Smooth muscle cell of the brain vasculature (primary cell): Measurements from ENCODE around the gene SCNM1.
A peak's percentile ranks its signal among the peaks of the same experiment; 100 is the strongest.
"Not testable (repeated sequence)": the region's sequence is repeated elsewhere in the genome, so short reads cannot be mapped to it uniquely, and the experiment has no call there.

Experiments used
- DNase-seq: peaks from one replicate; pipeline ENCODE4 v3.0.0-alpha.2; 2012; ENCODE audit warnings: low read depth, low spot score

Gene SCNM1

DNA sequence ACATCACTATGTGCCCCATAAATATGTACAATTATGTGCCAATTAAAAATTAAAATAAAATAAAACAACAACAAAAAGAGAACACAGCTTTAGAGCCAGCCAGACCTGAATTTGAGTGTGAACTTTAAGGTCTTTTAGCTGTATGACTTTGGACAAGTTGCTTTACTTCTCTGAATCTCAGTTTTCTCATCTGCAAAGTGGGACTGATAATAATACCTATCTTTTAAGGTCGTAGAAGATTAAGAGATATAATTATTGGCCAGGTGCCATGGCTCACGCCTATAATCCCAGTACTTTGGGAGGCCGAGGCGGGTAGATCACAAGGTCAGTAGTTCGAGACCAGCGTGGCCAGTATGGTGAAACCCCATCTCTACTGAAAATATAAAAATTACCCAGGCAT lies 27.4 kb downstream of the SCNM1 start:
- no peak for DNase-seq

DNA sequence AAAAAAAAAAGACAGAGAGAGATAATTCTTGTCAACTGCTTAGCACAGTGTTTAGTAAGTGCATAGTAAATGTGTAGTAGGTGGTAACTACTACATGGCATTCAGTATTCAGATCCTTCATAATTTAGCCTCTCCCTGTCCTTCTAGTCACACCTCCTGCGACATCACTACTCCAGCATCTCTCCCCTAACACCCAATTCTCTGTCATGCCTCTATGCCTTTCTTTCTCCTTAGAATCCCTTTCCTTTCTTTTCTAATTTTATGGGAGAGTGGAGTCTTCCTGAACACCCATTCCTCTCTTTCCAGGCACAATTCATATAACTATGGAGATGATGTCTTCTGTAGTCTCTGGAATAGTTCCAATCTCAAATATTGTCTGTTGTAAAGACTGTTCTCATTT lies 27.9 kb downstream of the SCNM1 start:
- no peak for DNase-seq

DNA sequence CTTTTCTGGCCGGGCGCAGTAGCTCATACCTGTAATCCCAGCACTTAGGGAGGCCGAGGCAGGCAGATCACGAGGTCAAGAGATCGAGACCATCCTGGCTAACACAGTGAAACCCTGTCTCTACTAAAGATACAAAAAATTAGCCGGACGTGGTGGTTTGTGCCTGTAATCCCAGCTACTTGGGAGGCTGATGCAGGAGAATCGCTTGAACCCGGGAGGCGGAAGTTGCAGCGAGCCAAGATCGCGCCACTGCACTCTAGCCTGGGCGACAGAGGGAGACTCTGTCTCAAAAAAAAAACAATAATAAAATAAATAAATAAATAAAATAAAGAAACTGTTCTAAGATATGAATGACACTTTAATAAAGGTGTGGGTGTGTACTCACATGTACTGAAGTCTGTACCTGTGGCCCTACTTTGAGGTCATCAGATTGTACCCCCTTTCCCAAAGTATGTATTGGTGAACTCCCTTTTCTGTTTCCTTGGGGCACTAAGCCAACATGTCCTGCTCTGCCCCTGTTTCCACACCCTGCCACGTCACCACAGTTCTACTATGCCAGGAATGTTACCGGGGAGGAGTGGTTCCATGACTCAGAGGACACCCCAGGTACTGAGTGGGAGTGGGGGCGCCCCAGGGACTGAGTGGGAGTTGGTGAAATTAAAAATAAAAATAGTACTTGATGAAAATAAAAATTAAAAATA lies 29.1 kb downstream of the SCNM1 start:
- DNase-seq: not testable (repeated sequence)

DNA sequence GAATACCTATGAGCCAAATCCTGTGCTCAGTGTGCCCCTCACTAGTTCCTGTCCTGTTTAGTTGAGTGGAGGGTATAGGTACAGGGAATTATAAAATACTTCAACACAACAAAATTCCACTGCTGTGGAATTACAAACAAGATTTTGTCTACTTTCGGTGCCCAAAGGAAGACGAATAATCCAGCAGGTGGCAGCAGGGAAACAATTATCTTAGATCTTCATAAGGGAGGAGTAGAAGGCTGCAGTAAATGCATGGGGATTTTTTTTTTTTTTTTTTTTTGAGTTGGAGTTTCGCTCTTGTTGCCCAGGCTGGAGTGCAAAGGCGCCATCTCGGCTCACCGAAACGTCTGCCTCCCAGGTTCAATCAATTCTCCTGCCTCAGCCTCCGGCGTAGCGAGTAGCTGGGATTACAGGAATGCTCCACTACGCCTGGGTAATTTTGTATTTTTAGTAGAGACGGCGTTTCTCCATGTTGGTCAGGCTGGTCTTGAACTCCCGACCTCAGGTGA lies 30.4 kb downstream of the SCNM1 start:
- peak; percentile 79 for DNase-seq

DNA sequence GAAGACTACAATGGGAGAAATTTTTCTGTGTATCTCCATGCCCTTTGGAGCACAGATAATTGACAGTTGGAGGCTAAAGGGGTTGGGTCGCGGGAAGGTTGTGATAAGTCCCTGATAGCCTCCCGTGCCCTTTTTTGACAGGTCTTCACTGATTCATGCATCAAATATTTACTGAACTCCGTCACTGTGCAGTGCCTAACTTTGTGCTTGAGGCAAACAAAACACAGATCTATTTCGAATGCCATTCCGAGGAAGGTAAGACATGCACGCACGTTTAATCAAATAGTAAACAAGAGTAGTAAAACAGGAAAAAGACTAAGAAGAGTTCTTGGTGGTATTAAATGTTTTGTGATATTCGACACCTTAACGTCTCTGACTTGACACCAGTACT lies 31.9 kb downstream of the SCNM1 start:
- DNase-seq: no peak

DNA sequence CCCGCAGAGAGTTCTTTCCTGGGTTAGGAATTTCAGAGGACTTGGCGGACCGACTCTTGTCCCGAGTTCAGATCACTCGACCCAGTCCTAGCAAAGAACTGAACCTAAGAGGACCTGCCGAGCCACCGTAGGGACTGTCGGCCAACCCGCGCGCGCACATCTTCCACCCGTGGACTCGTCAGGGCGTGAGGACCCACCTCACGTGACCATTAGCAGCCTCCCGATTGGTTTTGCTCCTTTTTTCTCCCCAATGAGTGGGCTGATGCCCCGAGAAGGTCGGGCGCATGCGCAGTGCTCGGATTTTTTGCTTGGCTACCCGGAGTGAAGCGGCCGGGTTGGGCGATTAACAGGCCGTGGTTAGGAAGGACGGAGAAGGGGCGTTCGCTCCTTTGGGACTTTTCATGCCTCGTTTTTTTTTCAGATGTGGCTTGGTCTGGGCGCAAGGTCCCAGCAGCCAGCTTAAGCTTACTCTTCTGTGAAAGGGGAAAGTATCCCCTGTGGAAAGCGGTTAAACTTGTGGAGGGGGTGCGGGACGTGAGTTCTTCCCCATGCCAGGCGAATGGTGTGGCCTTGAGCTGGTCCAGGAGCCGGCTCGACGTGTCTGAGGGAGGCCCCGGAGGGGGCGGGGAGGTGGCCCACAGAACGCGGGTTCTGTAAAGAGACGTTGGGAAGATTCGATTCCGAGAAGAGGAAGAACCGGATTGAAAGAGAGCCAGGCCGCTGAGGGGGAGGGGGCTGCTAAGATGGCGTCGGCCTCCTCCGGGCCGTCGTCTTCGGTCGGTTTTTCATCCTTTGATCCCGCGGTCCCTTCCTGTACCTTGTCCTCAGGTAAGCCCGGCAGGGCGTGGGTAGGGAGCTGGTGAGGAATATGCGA lies 32.5 kb downstream of the SCNM1 start, which contains the start of gene PIP5K1A:
Gene PIP5K1A, plus strand, starts transcription at position 299 of the 874 bp plus-strand sequence. Its CDS starts 445 bp downstream, at position 744.
- peak; percentile 94 for DNase-seq

DNA sequence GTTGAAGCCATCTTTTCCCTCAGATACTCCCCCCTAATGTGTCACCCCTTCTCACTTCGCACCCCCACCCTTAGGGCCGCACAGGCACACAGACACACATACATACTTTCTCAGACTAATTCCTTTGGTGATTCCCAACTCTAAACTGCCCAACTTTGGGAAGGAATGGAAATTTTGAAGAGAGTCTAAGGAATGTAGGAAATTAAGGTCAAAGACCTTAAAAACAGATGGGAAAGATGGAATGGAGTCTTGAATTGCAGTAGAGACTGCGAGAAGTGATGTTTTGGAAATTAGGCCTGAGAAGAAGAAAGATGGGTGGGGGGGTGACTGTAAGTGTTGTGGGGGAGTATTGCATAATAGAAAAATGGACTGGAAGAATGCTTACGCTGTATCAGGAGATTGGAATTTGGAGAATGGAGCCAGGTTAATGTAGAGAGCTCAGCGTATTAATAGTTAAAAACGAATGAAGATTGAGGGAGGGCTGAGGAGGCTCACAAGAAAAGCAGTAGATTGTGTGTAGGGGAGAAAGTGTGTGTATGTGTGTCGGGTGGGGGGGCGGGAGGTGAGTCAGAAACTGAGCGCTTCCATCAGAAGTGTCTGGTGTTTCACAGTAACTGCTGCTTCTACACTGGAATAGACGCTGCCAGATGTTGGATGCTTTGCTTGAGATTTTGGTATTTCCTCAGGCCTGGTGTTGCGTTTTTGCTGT lies 34.1 kb downstream of the SCNM1 start:
- DNase-seq: no peak

DNA sequence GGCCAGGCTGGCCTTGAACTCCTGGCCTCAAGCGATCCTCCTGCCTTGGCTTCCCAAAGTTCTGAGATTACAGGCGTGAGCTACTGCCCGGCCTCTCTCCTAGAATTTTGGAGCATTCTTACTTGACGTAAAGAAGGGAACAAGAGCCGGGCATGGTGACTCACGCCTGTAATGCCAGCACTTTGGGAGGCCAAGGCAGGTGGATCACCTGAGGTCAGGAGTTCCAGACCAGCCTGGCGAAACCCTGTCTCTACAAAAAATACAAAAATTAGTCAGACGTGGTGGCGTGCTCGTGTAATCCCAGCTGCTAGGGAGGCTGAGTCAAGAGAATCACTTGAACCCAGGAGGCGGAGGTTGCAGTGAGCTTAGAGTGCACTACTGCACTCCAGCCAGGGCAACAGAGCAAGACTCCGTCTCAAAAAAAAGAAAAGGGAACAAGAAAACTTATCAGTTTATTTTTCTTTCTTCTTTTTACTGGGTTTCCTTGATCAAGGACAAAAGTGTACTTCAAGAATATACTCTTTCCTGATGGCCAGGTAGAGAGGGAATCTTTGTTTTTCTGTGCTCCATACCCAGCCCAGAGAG lies 39.5 kb downstream of the SCNM1 start:
- DNase-seq: not testable (repeated sequence)

DNA sequence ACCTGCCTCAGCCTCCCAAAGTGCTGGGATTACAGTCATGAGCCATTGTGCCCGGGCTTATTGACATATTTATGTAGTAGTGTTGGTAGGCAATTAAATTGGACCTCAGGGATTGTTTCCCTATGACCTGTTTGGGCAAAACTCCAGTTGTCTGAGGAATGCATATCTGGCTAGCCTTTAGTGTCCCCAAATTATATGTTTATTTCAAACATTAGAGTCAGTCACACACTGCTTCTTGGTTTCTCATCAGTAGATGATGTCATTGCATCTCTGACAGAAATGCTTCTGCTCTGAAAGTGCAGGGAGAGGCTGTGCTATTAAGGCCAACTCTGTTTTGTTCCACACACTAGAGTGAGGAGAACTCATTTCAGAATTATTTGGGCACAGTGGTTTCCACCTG lies 44.9 kb downstream of the SCNM1 start:
- DNase-seq: no peak

DNA sequence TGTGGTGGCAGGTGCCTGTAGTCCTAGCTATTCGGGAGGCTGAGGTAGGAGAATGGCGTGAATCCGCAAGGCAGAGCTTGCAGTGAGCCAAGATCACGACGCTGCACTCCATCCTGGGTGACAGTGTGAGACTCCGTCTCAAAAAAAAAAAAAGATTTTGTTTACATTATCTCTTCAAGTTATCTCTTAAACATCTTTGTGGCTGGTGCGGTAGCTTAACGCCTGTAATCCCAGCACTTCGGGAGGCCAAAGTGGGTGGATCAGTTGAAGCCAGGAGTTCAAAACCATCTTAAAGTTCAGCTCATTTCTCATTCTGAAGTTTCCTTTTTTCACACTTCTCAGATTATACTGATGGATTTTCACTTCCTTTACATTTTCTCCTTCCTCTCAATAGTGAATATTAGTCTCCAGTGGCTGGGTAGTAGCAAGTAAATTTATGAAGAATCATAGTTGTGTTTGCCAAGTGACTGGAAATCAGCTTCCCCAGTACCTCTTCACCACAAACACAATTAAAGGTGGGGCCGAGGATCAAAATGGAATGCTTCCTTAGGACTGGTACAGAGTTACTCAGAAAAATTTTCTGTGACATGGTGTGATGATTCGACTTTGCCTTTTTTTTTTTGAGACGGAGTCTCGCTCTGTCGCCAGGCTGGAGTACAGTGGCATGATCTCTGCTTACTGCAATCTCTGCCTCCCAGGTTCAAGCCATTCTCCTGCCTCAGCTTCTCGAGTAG lies 46.2 kb downstream of the SCNM1 start:
- no peak for DNase-seq

DNA sequence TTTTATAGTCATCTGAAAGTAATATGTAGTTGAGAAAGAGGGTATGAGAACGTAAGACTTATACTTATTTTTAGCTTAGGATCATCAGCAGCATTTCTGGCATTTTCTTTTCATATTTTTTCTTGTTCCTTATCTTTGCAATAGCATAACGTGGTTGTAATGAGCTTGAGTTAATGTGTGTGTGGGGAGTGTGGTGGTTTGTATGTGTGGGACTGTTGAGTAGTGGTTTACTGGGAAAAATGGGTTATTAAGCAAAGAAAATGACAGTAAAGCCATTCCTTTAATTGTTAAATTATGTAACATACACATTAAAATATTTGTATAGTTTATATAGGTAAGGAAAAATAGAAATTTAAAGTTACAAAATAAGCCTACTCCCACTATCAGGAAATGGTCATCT lies 47.6 kb downstream of the SCNM1 start:
- DNase-seq: no peak
